CD4-positive, alpha-beta T cell treated with Interleukin-15 for 4 hours (primary cell): ENCODE results near the gene SAC3D1.

Experiments
- DNase-seq: peaks from one replicate; pipeline ENCODE4 v3.0.0-alpha.2; 2020; ENCODE audit warnings: low spot score

SAC3D1 gene

DNA sequence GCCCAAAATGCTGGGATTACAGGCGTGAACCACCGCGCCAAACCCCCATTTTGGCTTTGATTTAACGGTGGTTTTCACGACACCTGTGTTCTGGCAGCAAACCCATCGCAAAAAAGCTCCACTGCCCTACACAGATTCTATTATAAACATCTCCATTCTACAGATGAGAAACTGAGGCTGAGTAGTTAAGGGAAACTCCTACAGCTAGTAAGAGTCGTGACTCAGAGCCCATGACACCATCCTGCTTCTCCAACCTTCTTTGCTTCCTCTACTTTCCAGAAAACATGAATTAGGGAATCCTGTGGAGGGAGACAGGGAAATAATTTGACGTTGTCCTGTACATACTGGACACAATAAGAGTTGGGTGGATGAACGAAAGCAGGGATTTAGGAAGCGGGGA lies 14.2 kb upstream of the SAC3D1 start:
- no peak for DNase-seq

DNA sequence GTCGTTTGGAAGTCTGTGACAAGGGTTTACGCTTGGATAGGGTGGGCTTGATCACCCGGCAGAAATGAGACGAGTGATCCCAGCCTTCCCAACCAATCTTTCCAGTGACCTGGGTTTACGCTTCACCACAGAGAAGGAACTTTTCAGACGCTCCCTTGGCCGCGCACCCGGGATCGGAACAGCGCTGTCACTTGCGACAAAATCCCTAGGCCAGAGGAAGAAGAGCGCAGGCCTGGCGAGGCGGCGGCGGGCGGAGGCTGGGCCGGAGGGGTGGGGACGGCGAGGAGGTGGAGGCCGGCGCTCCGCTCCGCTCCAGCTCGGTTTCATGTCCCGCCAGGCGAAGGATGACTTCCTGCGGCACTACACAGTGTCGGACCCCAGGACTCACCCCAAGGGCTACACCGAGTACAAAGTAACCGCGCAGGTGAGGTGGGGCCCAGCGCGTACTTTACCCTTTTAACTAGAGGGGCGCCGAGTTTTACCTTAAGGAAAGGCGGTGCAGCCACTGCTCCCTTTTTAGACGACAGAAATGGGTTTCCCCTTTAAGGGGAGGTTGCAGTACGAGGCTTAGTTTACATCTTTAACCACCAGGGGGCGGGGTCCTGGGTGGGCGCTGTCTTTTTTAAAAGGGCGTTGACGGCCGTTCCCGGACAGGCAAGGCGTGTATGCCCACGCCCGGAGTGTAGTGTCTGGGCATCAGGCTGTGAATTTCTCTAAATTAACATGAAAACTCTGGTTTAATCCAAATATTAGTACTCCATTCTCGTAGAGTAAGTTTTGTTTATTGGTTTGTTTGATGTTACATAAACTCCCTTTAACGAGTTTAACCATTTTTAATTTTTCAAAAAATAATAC lies 13.6 kb upstream of the SAC3D1 start, which contains the start of gene SNX15:
SNX15 (plus strand) TSS at position 227 of the 855 bp plus-strand sequence; CDS start at position 326, 99 bp downstream.
- DNase-seq = peak; percentile 97

DNA sequence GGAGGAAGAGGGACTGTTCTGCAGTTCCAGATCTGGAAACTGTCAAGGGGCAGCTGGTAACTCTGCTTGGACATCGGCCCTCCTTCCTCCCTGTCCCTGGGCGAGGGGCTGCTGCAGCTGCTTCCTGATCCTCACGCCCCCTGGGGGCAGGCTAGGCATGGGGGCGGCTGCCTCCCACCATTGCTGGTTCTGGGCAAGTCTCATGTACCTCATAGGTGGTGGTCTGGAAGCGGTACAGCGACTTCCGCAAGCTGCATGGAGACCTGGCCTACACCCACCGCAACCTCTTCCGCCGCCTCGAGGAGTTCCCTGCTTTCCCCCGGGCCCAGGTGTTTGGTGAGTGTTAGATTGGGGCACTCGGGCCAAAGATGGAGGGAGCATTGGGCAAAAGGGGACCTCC lies 8.8 kb upstream of the SAC3D1 start:
- no peak for DNase-seq

DNA sequence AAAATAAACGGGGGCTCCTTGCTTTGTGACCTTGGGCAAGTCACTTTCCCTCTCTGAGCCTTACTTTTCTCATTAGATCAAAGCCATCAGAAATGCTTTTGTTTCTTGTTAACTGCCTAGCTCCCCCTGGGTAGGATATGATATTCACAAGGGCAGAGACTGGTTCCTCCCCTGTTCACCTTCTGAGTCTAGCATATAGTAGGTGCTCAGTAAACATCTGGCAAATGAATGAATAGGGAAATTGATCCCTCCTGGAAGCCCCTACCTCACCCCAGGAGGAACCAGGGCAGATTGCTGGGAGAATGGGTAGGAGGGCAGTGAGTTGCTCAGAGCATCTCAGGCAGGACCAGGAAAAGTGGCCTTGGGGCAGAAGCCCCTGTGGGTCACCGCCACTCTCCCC lies 6.6 kb upstream of the SAC3D1 start:
- no peak for DNase-seq

DNA sequence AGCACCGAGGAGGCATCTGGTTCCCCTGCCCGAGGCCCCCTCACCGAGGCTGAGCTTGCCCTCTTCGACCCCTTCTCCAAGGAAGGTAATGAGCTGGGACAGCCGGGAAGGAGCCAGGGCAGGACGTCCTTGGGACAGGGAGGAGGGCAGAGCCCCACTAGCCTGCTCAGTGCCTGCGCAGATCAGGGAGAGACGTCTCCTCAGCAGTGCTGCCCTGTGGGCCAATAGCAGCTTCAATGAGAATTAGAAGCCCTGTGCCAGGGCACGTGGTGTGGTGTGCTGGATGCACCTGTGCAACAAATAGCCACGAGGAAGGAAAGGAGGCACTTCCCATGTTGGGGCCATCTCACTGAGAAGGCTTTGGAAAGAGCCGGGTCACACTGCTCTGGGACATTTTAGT lies 5.4 kb upstream of the SAC3D1 start:
- no peak for DNase-seq

DNA sequence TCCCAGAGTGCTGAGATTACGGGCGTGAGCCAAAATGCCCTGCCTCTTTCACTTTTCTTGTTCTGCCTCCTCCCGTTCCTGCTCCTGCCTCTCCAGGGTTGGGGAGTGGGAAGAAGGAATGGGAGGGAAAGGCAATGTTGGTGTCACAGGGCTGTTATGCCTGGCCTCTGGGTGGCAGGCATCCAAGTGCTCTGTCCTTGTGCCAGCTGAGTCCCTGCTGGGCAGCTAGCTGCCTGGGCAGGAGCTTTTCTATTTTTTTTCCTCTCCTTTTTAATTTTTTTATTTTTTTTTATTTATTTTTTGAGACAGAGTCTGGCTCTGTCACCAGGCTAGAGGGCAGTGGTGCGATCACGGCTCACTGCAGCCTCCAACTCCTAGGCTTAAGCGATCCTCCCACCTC lies 4.1 kb upstream of the SAC3D1 start:
- DNase-seq = no peak

DNA sequence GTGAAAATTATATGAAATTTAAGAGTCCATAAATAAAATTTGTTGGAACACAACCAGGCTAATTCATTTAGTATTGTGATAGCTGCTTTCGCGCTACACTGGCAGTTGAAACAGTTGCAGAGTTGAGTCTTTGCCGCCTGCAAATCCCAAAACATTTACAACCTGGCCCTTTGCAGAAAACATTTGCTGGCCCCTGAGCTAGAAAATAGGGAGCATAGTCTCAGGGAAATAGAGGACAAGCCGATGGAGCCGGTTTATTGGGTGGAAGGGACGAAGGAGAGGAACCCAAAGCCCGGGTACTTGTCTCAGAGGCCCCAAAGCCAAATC lies 527 bp upstream of the SAC3D1 start:
- no peak for DNase-seq

DNA sequence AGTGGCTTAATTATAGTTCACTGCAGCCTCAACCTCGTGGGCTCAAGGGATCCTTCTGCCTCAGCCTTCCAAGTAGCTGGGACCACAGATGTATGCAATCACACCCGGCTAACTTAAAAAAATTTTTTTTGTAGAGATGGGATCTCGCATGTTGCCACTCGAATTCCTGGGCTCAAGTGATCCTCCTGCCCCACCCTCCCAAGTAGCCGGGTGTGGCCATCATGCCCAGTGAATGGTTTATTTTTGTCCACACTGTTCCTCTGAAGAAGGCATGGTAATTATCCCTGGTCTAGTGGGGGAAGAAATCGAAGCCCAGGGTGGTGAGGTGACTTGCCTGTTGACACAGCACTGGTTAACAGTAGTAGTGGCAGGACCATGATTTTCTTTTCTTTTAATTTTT lies 1.9 kb downstream of the SAC3D1 start:
- DNase-seq = no peak

DNA sequence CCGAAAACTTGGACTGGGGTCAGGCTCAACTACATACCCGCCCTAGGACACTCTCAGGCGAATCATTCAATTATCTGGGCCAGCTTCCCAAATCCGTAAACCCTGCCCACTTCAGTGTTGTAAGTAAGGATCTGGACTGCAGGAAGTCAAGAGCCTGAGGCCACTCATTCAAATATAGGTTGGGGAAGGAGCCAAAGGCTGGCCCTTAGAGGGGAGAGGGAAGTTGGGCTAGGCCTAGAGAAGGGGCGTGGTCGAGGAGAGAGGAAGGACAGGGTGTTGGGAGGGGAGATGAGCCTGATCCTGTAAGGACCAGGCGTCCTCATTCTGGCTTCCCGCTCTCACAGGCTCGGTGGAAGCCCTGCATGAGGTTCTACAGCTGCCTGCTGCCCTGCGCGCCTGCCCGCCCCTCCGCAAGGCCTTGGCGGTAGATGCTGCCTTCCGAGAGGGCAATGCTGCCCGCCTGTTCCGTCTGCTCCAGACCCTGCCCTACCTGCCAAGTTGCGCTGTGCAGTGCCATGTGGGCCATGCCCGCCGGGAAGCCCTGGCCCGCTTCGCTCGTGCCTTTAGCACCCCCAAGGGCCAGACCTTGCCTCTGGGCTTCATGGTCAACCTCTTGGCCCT lies 3.0 kb downstream of the SAC3D1 start:
- no peak for DNase-seq

DNA sequence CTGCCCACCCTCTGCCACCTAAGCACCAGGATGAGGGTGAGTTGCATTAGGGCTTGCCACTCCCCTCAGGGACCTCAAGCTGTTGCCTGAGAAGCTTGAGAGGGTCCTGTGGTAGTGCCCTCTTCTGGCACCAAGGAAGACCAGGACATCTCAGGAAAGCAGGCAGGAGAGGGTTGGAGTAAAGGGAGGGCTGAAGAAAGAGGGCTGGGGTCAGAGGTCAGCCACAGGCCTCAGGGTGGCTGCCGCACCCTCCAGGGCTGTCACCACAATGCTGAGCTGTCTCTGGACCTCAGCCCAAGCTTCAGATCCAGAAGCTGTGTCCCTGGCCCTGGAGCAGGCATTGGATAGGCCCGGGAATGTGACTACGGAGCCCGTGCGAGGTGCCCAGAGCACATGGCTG lies 4.1 kb downstream of the SAC3D1 start:
- no peak for DNase-seq

DNA sequence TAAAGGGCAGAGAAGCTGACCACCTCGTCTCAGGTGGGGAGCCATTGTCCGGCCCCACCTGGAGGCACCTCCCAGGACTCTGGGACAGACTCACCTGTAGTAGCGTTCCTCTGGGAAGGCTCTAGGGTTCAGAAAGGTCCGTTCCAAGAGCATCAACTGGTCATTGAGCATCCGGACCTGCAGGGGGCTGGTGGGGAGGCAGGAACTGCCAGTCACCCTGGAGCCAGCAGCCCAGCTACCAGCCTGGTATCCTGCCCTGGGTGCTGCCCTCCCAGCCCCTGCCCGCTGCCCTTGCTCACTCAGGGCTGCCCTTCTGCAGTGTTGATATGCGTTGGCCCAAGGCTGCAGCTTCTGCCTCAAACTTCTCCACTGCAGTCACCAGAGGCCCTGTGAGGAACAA lies 4.7 kb downstream of the SAC3D1 start:
- no peak for DNase-seq

DNA sequence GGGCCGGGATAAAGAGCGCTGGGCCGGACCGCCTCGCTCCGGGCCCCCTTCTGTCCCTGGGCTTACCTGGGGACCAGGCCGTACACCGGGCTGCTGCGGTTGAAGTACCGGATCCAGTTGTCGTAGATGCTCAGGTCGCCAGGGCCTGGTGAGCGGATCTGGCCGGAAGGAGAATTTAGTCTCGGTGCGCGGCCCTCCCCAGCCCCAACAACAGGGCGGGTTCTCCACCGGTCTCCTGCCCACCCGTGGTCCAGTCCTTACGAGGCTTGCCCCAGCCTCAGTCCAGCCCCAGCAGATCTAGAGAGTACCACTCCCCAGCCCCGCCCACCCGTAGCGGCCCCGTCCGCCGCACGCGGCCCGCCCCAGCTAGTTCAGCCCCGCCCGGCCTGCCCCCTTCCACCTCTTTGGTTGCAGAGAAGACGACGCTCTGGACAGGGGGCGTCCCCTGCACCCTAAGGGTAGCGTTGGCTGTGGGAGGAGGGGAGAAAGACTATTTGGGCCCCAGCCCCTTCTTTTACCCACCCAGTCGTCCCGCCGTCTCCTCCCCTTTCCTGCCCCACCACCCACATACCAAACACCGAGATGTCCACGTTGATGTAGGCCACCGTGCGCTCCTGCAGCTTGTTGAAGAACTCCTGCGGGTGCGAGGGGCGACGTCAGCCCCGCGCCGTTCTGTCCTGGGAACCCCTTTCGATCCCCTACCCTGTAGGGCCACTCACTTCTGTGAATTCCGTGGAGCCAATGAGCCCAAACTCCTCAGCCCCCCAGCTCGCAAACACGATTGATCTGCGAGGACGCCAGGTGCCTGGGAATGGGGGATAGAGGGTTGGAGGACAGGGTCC lies 6.8 kb downstream of the SAC3D1 start:
- no peak for DNase-seq

DNA sequence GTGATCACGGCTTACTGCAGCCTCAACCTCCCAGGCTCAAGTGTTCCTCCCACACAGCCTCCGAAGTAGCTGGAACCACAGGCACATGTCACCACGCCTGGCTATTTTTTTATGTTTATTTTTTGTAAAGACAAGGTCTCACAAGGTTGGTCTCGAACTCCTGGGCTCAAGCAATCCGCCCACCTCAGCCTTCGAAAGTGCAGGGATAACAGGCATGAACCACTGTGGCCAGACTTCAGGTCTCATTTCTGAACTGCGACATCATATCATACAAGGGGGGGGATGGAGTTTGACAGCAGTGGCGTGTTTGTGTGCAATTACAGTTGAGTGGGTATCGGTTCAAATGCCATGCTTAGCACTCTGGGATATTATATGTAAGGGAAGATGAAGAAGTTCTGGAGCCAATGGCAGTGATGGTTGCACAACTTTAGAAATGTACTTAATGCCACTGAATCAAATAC lies 10.4 kb downstream of the SAC3D1 start:
- no peak for DNase-seq

DNA sequence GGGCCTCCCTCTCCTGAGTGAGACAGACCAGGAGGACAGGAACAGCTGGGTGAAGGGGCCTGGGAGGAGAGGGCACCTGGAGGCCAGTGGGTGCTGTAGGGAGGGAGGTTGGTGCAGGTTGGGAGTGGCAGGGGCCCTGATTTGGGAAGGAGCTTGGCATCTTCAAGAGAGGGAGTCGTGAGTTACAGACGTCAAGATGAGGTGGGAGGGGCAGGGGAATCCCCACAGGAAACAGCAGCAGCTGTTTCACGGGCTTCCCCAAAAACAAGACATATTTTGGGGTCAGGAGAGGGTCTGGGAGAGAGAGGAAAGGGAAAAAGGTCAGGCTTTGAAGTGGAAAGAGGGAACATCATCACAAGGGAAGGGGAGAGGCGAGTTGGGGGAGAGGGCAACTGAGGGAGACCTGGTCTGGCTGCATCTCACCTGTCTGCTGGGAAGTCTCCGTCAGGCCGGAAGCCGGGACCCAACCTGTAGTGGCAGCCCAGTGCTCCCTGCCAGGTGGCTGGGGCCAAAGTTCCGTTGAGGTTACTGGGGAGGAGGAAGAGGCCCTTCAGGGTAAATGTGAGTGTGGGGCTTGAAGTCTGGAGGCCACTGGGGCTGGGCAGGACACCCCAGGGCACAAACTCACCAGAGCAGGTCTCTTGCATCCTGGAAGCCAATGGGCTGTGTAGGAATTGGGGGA lies 13.0 kb downstream of the SAC3D1 start:
- DNase-seq = no peak

DNA sequence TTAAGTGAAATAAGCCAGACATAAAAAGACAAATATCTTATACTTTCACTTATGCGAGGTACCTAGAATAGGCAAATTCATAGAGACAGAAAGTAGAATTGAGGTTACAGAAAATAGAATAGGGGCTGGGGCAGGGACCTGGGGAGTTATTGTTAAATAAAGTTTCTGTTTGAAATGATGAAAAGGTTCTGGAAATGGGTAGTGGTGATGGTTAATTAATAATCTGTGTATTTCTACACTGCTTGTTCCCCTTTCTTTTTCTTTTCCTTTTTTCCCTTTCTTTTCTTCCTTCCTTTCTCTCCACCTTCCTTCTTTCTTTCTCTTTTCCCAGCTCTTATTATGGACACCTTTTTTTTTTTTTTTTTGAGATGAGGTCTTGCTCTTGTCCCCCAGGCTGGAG lies 14.5 kb downstream of the SAC3D1 start:
- no peak for DNase-seq

DNA sequence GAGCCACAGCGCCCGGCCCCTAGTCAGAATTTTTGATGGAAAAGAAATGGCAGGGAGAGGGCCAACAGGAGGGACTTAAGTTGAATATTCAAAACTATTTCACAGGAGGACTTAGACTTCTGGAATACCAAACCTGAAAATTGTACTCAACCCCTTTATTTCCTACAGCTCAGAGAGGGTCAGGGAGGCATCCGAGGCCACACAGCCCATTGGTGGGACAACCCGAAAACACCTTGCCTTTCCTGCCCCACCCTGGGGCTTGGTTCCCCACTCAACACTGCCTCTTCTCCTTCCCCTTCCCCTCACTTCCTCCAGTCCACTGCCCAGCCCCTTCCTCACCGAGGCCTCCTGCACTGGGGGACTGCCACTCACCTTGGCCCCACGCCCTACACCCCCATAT lies 16.0 kb downstream of the SAC3D1 start:
- DNase-seq = no peak

DNA sequence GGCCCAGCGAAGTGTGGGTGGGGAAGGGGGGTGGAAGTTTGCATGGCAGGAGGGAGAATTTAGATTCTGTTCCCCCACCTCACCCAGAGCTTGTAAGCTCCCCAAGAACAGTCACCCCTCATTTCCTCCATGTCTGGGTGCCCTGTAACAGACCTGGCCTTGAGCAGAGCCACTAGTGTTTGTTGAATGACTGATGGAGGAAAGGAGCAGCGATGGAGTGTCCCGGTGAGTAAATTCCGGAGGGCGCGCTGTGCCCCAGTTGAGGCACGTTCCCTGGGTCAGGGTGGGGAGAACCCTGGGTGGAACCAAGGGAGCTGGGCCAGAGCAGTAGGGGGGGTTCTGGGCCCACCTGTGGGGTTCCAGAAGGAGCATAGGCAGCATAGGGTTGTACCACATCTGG lies 16.5 kb downstream of the SAC3D1 start:
- DNase-seq = no peak

DNA sequence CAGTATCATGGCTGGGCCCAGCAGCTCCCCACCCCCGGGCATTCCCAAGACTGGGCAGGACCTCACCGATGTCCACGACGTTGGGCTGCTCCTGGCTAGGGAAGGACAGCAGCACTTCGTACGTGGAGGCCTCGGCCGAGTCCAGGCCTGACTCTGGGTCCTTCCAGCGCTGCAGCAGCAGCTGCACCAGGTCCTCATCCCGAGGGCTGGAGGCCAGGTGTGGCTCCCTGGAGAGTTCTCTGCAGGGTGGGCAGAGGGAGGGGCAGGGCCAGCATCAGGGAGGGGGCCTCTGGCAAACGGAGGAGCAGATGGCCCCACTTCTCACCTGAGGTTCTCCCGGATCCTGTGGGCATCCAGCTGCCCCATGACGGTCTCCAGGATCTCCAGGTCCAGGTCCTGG lies 17.0 kb downstream of the SAC3D1 start:
- no peak for DNase-seq

DNA sequence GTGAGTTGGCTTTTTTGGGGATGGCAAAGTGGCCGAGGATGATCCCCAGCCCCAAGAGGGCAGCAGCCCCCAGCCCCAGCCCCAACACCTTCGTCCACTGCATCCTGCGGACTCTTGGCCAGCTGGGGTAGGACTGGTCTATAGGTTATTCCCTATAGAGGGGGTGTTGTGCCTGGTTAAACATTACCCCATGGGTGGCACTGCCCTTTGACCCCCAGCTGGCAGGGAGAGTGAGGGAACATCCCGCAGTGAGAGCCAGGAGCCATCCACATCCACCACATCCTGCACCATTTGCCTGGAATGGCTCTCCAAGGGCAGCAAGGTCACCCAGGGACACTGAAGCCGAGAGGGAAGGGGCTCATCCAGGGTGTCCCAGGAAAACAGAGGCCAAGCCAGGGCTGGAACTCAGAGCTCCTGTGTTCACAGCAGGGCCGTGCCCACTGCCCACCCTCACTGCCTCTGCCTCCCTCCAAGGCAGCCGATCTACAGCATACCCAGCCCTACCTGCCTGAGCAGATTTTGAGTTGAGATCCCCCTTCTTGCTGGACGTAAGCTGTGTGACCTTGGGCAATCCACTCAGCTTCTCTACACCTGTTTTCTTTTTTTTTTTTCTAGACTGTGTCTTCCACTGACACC lies 17.5 kb downstream of the SAC3D1 start, which contains the start of gene NAALADL1:
NAALADL1 (minus strand) TSS at position 135 of the 636 bp plus-strand sequence; CDS start at position 103, 32 bp downstream.
- no peak for DNase-seq

DNA sequence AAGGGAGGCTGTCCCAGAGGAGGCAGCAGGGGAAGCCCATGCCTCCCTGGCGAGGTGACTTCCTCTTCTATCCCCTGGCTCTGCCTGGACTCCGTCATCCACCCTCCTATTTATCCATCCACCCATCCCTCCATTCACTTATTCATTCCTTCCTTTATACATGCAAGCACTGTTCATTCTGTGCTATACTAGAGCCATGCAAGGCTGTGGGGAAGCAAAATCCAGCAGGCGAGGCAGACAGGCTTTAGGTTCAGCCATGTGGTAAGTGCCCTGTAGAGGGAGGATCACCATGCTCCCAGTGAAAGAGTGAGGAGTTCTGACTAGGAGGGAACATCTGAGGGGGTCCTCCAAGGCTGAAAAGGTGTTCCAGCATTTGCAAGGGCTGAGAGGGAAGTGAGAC lies 18.5 kb downstream of the SAC3D1 start:
- DNase-seq = no peak

DNA sequence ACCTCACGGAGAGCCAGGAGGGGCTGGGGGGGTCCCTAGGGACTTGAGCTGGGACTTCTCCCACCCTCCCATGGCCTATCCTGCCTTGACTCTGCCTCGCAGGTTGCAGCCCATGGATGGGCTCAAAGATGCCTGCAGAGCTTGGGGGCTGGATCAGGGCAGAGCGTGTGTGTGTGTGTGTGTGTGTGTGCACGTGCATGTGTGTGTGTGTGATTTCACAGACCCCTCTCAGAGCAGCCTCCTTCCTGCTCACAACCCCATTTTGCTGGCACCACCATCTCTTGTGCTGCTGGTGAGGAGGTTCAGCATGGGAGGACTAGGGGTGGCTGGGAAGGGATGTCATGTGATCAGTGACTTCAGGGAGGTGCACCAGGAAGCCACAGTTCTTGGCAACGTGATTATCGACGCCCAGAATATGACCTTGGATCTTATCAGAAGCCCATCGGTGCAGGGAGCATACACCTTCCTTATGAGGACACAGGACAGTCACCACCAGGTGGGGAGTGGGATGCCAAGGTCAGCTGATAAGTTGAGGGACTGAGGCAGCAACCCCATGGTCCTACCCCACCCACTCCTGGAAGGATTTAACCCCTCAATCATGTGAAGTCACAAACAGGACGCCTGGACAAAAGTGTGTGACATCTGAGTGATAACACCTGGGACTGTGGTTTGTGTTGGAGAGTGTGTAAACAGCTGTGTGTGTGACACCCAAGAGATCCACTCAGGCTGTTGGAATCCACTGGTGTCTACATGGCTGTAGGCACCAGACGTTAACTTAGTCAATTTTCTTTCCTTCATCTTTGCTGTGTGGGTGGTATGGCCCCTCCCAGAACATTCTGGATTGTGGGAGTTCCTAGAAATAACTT lies 19.2 kb downstream of the SAC3D1 start:
- no peak for DNase-seq
